Ovary (tissue), 9 donors: ENCODE results near the gene CALHM1. TPM values are rescaled to one million over a fixed set of nuclear protein-coding genes. Genes with fewer than 3 reads are reported as not detected.
"Not testable (repeated sequence)": the region's sequence is repeated elsewhere in the genome, so short reads cannot be mapped to it uniquely, and the experiment has no call there.

Experiments
- DNase-seq, 5 donors: peaks; one replicate each; pipeline ENCODE4 v3.0.0-alpha.2; 2019 to 2020
- H3K27ac ChIP-seq, 2 donors: fragments of 200-600 bp; one replicate each; pipeline versions ENCODE4 v1.5.1 to v1.8.0; 2019 to 2022
- H3K27me3 ChIP-seq: fragments of 200-600 bp; one replicate; pipeline ENCODE4 v1.8.0; 2022
- H3K36me3 ChIP-seq: fragments of 200-600 bp; sonication (generic); one replicate; pipeline ENCODE4 v1.5.1; 2019
- H3K4me1 ChIP-seq: one replicate; pipeline ENCODE4 v1.8.1; 2013; ENCODE audit warnings: mild to moderate bottlenecking, moderate library complexity; ENCODE audit not compliant: insufficient read depth
- H3K4me3 ChIP-seq: fragments of 200-600 bp; sonication (generic); one replicate; pipeline ENCODE4 v1.5.1; 2017
- H3K9me3 ChIP-seq, 2 donors: fragments of 200-600 bp in 1 of 2; sonication (generic) in 1 of 2; one replicate each; pipeline versions ENCODE4 v1.5.1 to v1.8.1; 2013 to 2019; ENCODE audit warnings: mild to moderate bottlenecking in 1 of 2, moderate library complexity in 1 of 2
- CTCF ChIP-seq, 3 donors: fragments of 450-650 bp in 2 of 3; fragments of 200-600 bp in 1 of 3; IDR thresholded peaks; one replicate each; pipeline versions ENCODE4 v1.5.1 to v1.8.0; 2016 to 2022; ENCODE audit warnings: antibody characterized with exemption in 3 of 3, mild to moderate bottlenecking in 1 of 3
- EP300 ChIP-seq: sonication (generic); formaldehyde crosslinking; IDR thresholded peaks from one replicate; pipeline ENCODE4 v1.6.1; 2017; ENCODE audit warnings: antibody characterized with exemption
- POLR2A ChIP-seq: fragments of 450-650 bp; IDR thresholded peaks from one replicate; pipeline ENCODE4 v1.6.1; 2017; ENCODE audit warnings: antibody characterized with exemption, mild to moderate bottlenecking, moderate library complexity
- WGBS, 3 donors: extraction: QIAGEN DNeasy Blood & Tissue Kit in 1 of 3; methylation state at CpG; one replicate each; pipeline versions ENCODE4 v1.1.5 to v1.1.7; 2013 to 2017; 5-methylcytosine and 5-hydroxymethylcytosine counted together
- intact Hi-C, 4 donors: fragments of 100-400 bp; cut with DNase I; formaldehyde crosslinking; loops; one replicate each; pipeline versions ENCODE4 v1.11.0 to v1.15.1; 2022 to 2023
- polyA plus RNA-seq, 2 donors: library from polyadenylated mRNA; stranded (reverse); fragments of 200-250 nt in 1 of 2; fragments of 350-450 nt in 1 of 2; fragmentation: Illumina TruSeq in 1 of 2; extraction: RNeasy Lipid Tissue Mini Kit (QIAGEN cat#74804) in 1 of 2; gene quantifications; one replicate each; pipeline ENCODE4 v1.2.3, GENCODE V29; 2013 to 2014
- total RNA-seq, 7 donors: library from RNA; depleted of rRNA in 2 of 7; stranded (reverse); fragments of >200 nt in 2 of 7; fragmentation: NEBNext Ultra II Directional in 3 of 7; extraction: Animal tissue kit (Norgen Biotek cat#: 25700) in 3 of 7; gene quantifications; one replicate each; pipeline versions ENCODE4 v1.1.0 to v1.2.4, GENCODE V29; 2016 to 2023
- donor health status: DM: no; HTN: no; CAD: no; lungs with moderate emphysema.
- donor health status: DM: no; HTN: no; CAD: no.
- donor health status: Bipolar disorder and iron deficiency.
- donor health status: DM: yes; HTN: yes; CAD: no.
- donor health status: DM: no; HTN: no; CAD: no.
- donor health status: DM: yes; HTN: yes; CAD: no.

CALHM1 gene
- total and polyA plus RNA-seq, 9 donors: not detected

- intact Hi-C loops: loop anchor here in 1 of 4 donors (10.0 kb wide), 1 partner anchor 191 kb away; no protein-coding TSS in a partner anchor
- DNase-seq: peak; percentile 51 to 78 (median 59)
- Histone ChIP-seq H3K9me3 (no peaks in the 10 kb centered on the region), H3K27me3 (no peaks in the 10 kb centered on the region), H3K27ac (peak within 1 kb of the TSS; percentile 6 to 62), H3K4me1 (peaks cover 14% of the 10 kb centered on the region), H3K4me3 (peak within 1 kb of the TSS; percentile 51), H3K36me3 (no peaks in the 10 kb centered on the region)
- no peak for TF ChIP-seq CTCF (IDR thresholded peaks at IDR 0.05)
- no peak for TF ChIP-seq POLR2A
- no peak for TF ChIP-seq EP300
- WGBS, 3 donors: 2% methylated on average over 17 to 65 of the region's 65 CpGs
Measured at GRCh38 chr10:103493362-103493915, 34.7 kb upstream of the CALHM1 start, which contains the start of gene NEURL1. Gene NEURL1 (plus strand): TSS chr10:103493705. CDS start chr10:103494388, 683 bp downstream.

GRCh38 chr10:103492655-103493261 lies 34.1 kb upstream of the CALHM1 start:
- TF ChIP-seq EP300 (no peak), CTCF (IDR thresholded peaks at IDR 0.05) (no peak), POLR2A (no peak)
- H3K27me3 ChIP-seq: no peaks in the 10 kb centered on the region
- H3K9me3 ChIP-seq: no peaks in the 10 kb centered on the region
- peak overlapping the region; percentile 51 for H3K4me3 ChIP-seq
- H3K4me1 ChIP-seq: peaks cover 14% of the 10 kb centered on the region
- no peaks in the 10 kb centered on the region for H3K36me3 ChIP-seq
- intact Hi-C loops: loop anchor here in 1 of 4 donors (10.0 kb wide), 1 partner anchor 192 kb away; no protein-coding TSS in a partner anchor
- 67 to 76% (median 72%) methylated on average over 5 of the region's 5 CpGs for WGBS, 3 donors
- H3K27ac ChIP-seq: peak overlapping the region in 1 of 2 donors; percentile 6
- no peak for DNase-seq

GRCh38 chr10:103491729-103492364 lies 33.1 kb upstream of the CALHM1 start:
- 24 to 46% (median 31%) methylated on average over 7 of the region's 7 CpGs for WGBS, 3 donors
- peak; percentile 52 to 77 (median 65) for DNase-seq

GRCh38 chr10:103490986-103491314 lies 32.2 kb upstream of the CALHM1 start:
- DNase-seq: no peak
- H3K9me3 ChIP-seq: no peaks in the 10 kb centered on the region
- no peak overlapping the region for H3K27ac ChIP-seq
- 98 to 100% (median 100%) methylated on average over 1 of the region's 1 CpG for WGBS, 3 donors
- TF ChIP-seq POLR2A: no peak
- no peak for TF ChIP-seq CTCF (IDR thresholded peaks at IDR 0.05)
- TF ChIP-seq EP300: no peak
- peaks cover 14% of the 10 kb centered on the region for H3K4me1 ChIP-seq
- no peaks in the 10 kb centered on the region for H3K36me3 ChIP-seq
- no peaks in the 10 kb centered on the region for H3K27me3 ChIP-seq
- intact Hi-C loops: loop anchor here in 1 of 4 donors (10.0 kb wide), 1 partner anchor 194 kb away; no protein-coding TSS in a partner anchor
- H3K4me3 ChIP-seq: no peak overlapping the region

More at GRCh38 chr10:103491729-103492364, 33.1 kb upstream of the CALHM1 start:
- no peaks in the 10 kb centered on the region for H3K36me3 ChIP-seq
- H3K4me1 ChIP-seq: peaks cover 14% of the 10 kb centered on the region
- H3K4me3 ChIP-seq: no peak overlapping the region
- H3K9me3 ChIP-seq: no peaks in the 10 kb centered on the region
- intact Hi-C loops: loop anchor here in 1 of 4 donors (10.0 kb wide), 1 partner anchor 193 kb away; no protein-coding TSS in a partner anchor
- H3K27me3 ChIP-seq: no peaks in the 10 kb centered on the region
- peak overlapping the region in 1 of 2 donors; percentile 6 for H3K27ac ChIP-seq
- no peak for TF ChIP-seq POLR2A

- no peak for DNase-seq
- TF ChIP-seq POLR2A (no peak), EP300 (no peak), CTCF (IDR thresholded peaks at IDR 0.05) (no peak)
- H3K4me1 ChIP-seq: peaks cover 7% of the 10 kb centered on the region
- WGBS, 3 donors: 69 to 88% (median 85%) methylated on average over 2 of the region's 2 CpGs
- no peak overlapping the region for H3K27ac ChIP-seq
- no peaks in the 10 kb centered on the region for H3K36me3 ChIP-seq
- intact Hi-C loops: no loop called here
- H3K4me3 ChIP-seq: no peak overlapping the region
- H3K27me3 ChIP-seq: no peaks in the 10 kb centered on the region
- no peaks in the 10 kb centered on the region for H3K9me3 ChIP-seq
Measured at GRCh38 chr10:103487410-103487708, 28.7 kb upstream of the CALHM1 start.

- not testable (repeated sequence) for DNase-seq, H3K4me3 ChIP-seq, H3K4me1 ChIP-seq, H3K36me3 ChIP-seq, H3K27ac ChIP-seq, H3K27me3 ChIP-seq, H3K9me3 ChIP-seq
- WGBS, 3 donors: 67 to 84% (median 82%) methylated on average over 8 of the region's 8 CpGs
- intact Hi-C loops: loop anchor here in 1 of 4 donors (1.0 kb wide), 1 partner anchor 68 kb away; no protein-coding TSS in a partner anchor
Measured at GRCh38 chr10:103486635-103487409, 28.1 kb upstream of the CALHM1 start.
